ENCODE data around the gene VASN. TPM values are rescaled to one million over a fixed set of nuclear protein-coding genes. Genes with fewer than 3 reads are reported as not detected.

Gene VASN
- total RNA-seq, 5 donors from 2014 or later (not counting 1 experiment from before 2014, with no cell fraction given), result 0.38 to 0.89 (median 0.56) TPM

GRCh38 chr16:4369007-4369733 lies 2.5 kb upstream of the VASN start:
- Mint-ChIP-seq H3K27me3 (no peaks in the 10 kb centered on the region), H3K27ac (peak overlapping the region in 1 of 2 donors; percentile 34), H3K9me3 (no peaks in the 10 kb centered on the region), H3K4me3 (no peak overlapping the region), H3K36me3 (peaks cover 6% of the 10 kb centered on the region), H3K4me1 (peaks cover 12 to 21% (median 15%) of the 10 kb centered on the region in 3 donors)
- no peaks in the 10 kb centered on the region for H3K27me3 ChIP-seq (replicated peaks in 1 of 2; ENCODE audit: control insufficient read depth in 2 of 2, extremely low read depth in 1 of 2, insufficient read depth in 2 of 2, low read length in 1 of 2)
- ChIA-PET POLR2A (no interaction called here), CTCF (interaction anchor here in 1 of 2 donors (0.5 to 0.7 kb wide), 2 partner anchors 11 to 29 kb away, joined by 3 to 5 read pairs; no protein-coding TSS in a partner anchor)
- H3K4me3 ChIP-seq (ENCODE audit: control insufficient read depth in 1 of 2, extremely low read depth in 1 of 2, low read length in 1 of 2), result no peak overlapping the region
- H3K36me3 ChIP-seq (ENCODE audit: control insufficient read depth in 2 of 2, extremely low read depth in 1 of 2, insufficient read depth in 1 of 2, low read length in 1 of 2), result peaks cover 0 to 37% of the 10 kb centered on the region in 2 donors
- ATAC-seq (replicated peaks in 1 of 4) (no peak), DNase-seq (no peak)
- no peak overlapping the region for H3K27ac ChIP-seq (ENCODE audit: low read length)
- no peaks in the 10 kb centered on the region for H3K9me3 ChIP-seq
- H3K4me1 ChIP-seq (ENCODE audit: control insufficient read depth in 1 of 2, extremely low read depth in 1 of 2, insufficient read depth in 2 of 2, low read length in 2 of 2), result peaks cover 4 to 40% of the 10 kb centered on the region in 2 experiments
- WGBS (ENCODE audit: insufficient coverage), result 88% methylated on average over 12 of the region's 13 CpGs

DNA sequence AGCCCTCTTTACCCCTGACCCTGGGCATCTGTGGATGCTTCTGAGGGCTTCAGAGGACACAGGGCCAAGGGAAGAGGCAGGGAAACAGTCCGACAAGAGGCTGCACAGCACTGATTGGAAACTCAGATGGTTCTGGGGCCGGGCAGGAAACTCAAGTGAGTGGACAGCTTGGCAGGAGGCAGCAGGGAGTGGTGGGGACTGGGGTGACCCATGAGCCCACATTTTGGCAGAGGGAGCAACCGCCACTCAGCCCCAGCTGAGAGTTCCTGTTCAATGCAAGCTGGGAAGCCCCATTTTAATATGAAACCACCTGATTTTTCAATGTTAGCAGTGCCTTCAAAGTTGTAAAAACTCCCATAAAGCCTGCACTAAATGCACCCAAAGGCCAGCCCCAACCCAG lies 1.5 kb upstream of the VASN start:
- Histone ChIP-seq H3K27ac (ENCODE audit: low read length) (no peak overlapping the region), H3K4me1 (ENCODE audit: control insufficient read depth in 1 of 2, extremely low read depth in 1 of 2, insufficient read depth in 2 of 2, low read length in 2 of 2) (peaks cover 4 to 46% of the 10 kb centered on the region in 2 experiments), H3K36me3 (ENCODE audit: control insufficient read depth in 2 of 2, extremely low read depth in 1 of 2, insufficient read depth in 1 of 2, low read length in 1 of 2) (peaks cover 0 to 30% of the 10 kb centered on the region in 2 donors), H3K4me3 (ENCODE audit: control insufficient read depth in 1 of 2, extremely low read depth in 1 of 2, low read length in 1 of 2) (no peak overlapping the region), H3K9me3 (no peaks in the 10 kb centered on the region), H3K27me3 (replicated peaks in 1 of 2; ENCODE audit: control insufficient read depth in 2 of 2, extremely low read depth in 1 of 2, insufficient read depth in 2 of 2, low read length in 1 of 2) (no peaks in the 10 kb centered on the region)
- ChIA-PET POLR2A (no interaction called here), CTCF (no interaction called here)
- peaks cover 18 to 24% (median 18%) of the 10 kb centered on the region in 3 donors for H3K4me1 Mint-ChIP-seq
- DNase-seq, result no peak
- H3K36me3 Mint-ChIP-seq, result peaks cover 6% of the 10 kb centered on the region
- H3K27ac Mint-ChIP-seq, result peak overlapping the region in 1 of 2 donors; percentile 36
- no peak for ATAC-seq (replicated peaks in 1 of 4)
- 93% methylated on average over 3 of the region's 3 CpGs for WGBS (ENCODE audit: insufficient coverage)
- no peak overlapping the region for H3K4me3 Mint-ChIP-seq
- H3K27me3 Mint-ChIP-seq, result no peaks in the 10 kb centered on the region
- no peaks in the 10 kb centered on the region for H3K9me3 Mint-ChIP-seq

DNA sequence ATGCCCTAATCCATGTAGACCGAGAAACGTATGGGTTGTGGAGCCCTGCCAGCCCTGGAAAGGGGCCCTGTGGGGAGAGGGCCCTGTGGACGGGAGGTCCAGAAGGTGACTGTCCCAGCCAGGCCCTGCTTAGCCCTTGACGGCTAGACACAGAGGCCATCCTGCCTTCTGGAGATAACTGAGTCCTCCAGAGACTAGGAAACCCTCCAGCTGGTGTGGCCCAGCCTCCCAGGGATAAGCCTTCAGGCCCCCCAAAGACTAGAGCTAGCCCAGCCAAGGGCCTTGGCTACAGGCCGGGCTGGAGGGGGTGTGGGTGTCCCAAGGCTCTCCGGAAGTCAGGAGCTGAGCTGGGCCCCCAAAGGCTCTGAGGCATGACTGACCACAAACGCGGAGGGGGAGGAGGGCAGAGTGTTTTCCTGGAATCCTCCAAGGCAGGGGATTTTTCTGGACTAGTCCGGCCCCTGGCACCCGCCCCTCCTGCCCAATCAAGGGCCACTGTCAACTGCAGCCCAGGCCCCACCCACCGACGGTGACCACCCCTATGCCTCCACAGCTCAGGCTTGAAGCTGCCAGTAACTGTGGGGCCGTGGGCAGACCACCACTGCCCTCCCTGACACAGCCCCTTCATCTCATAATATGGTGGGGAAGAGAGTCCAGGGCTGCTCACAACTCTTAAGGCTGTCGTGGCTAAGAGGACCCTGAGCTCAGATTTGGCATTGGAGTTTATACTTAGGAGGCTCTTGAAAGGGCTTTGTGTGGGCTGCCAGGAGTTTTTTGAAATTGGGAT lies 885 bp upstream of the VASN start:
- no peaks in the 10 kb centered on the region for H3K27me3 ChIP-seq (replicated peaks in 1 of 2; ENCODE audit: control insufficient read depth in 2 of 2, extremely low read depth in 1 of 2, insufficient read depth in 2 of 2, low read length in 1 of 2)
- Mint-ChIP-seq H3K9me3 (no peaks in the 10 kb centered on the region), H3K27ac (peak overlapping the region in 1 of 2 donors; percentile 27), H3K27me3 (no peaks in the 10 kb centered on the region), H3K4me1 (peaks cover 20 to 29% (median 23%) of the 10 kb centered on the region in 3 donors), H3K36me3 (peaks cover 6% of the 10 kb centered on the region), H3K4me3 (peak overlapping the region; percentile 41 to 71 (median 43))
- ChIA-PET CTCF (interaction anchor here in 1 of 2 donors (0.6 kb wide), 1 partner anchor 178 kb away, joined by 6 read pairs; no protein-coding TSS in a partner anchor), POLR2A (interaction anchor here in 1 of 2 donors (1.0 kb wide), 1 partner anchor 40 kb away, joined by 3 read pairs; no protein-coding TSS in a partner anchor)
- H3K4me1 ChIP-seq (ENCODE audit: control insufficient read depth in 1 of 2, extremely low read depth in 1 of 2, insufficient read depth in 2 of 2, low read length in 2 of 2), result peaks cover 4 to 45% of the 10 kb centered on the region in 2 experiments
- H3K4me3 ChIP-seq (ENCODE audit: control insufficient read depth in 1 of 2, extremely low read depth in 1 of 2, low read length in 1 of 2), result no peak overlapping the region
- WGBS (ENCODE audit: insufficient coverage), result 96% methylated on average over 8 of the region's 14 CpGs
- no peaks in the 10 kb centered on the region for H3K9me3 ChIP-seq
- no peak for DNase-seq
- H3K36me3 ChIP-seq (ENCODE audit: control insufficient read depth in 2 of 2, extremely low read depth in 1 of 2, insufficient read depth in 1 of 2, low read length in 1 of 2), result peaks cover 0 to 25% of the 10 kb centered on the region in 2 donors
- no peak for ATAC-seq (replicated peaks in 1 of 4)
- H3K27ac ChIP-seq (ENCODE audit: low read length), result peak overlapping the region; percentile 15

DNA sequence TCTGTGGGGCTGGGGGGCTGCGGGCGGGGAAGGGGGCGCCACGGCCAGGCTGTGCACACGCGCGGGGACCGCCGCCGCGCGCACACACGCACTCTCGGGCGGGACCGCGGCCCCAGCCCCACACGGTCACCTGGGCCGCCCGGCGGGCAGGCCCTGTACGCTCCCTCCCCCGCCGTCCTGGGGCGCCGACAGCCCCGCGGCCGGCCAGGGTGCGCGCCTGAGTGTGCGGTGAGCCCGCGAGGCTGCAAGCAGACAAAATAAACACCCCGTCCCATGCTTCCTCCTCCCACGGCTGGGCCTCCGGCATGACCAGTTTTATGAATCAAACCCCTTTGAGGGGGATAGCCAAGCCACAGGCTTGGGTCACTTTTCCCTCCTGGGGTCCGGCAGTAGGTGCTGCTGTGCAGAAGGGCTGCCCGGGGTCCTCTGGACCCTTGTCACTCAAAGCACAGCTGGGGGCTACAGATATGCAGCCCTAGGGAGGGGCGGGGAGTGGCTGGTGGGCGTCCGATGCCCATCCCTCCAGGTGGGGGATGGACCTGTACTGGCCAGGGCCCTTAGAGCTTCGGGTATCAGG lies 441 bp downstream of the VASN start:
- peak overlapping the region; percentile 34 to 64 for H3K4me3 ChIP-seq (ENCODE audit: control insufficient read depth in 1 of 2, extremely low read depth in 1 of 2, low read length in 1 of 2)
- ATAC-seq (replicated peaks in 1 of 4) (peak; percentile 28 to 73 (median 68)), DNase-seq (peak in 21 of 35 experiments; percentile 16 to 57 (median 32))
- peaks cover 4 to 51% of the 10 kb centered on the region in 2 experiments for H3K4me1 ChIP-seq (ENCODE audit: control insufficient read depth in 1 of 2, extremely low read depth in 1 of 2, insufficient read depth in 2 of 2, low read length in 2 of 2)
- peak overlapping the region; percentile 67 to 79 for H3K27ac Mint-ChIP-seq
- peak overlapping the region; percentile 14 for H3K27ac ChIP-seq (ENCODE audit: low read length)
- WGBS (ENCODE audit: insufficient coverage), result 14% methylated on average over 29 of the region's 43 CpGs
- peaks cover 6% of the 10 kb centered on the region for H3K36me3 Mint-ChIP-seq
- H3K4me3 Mint-ChIP-seq, result peak overlapping the region; percentile 71 to 80 (median 78)
- H3K27me3 ChIP-seq (replicated peaks in 1 of 2; ENCODE audit: control insufficient read depth in 2 of 2, extremely low read depth in 1 of 2, insufficient read depth in 2 of 2, low read length in 1 of 2), result no peaks in the 10 kb centered on the region
- H3K36me3 ChIP-seq (ENCODE audit: control insufficient read depth in 2 of 2, extremely low read depth in 1 of 2, insufficient read depth in 1 of 2, low read length in 1 of 2), result peaks cover 0 to 22% of the 10 kb centered on the region in 2 donors
- H3K9me3 ChIP-seq, result no peaks in the 10 kb centered on the region
- ChIA-PET POLR2A (no interaction called here), CTCF (no interaction called here)
- H3K9me3 Mint-ChIP-seq, result no peaks in the 10 kb centered on the region
- H3K27me3 Mint-ChIP-seq, result no peaks in the 10 kb centered on the region
- H3K4me1 Mint-ChIP-seq, result peaks cover 20 to 32% (median 24%) of the 10 kb centered on the region in 3 donors

- CTCF ChIA-PET, result no interaction called here
- Mint-ChIP-seq H3K27me3 (no peaks in the 10 kb centered on the region), H3K27ac (peak overlapping the region in 1 of 2 donors; percentile 6), H3K36me3 (peaks cover 1% of the 10 kb centered on the region), H3K9me3 (no peaks in the 10 kb centered on the region), H3K4me3 (peak overlapping the region; percentile 71 to 80 (median 78)), H3K4me1 (peaks cover 21 to 27% (median 24%) of the 10 kb centered on the region in 3 donors)
- Histone ChIP-seq H3K27ac (ENCODE audit: low read length) (peak overlapping the region; percentile 14), H3K4me1 (ENCODE audit: control insufficient read depth in 1 of 2, extremely low read depth in 1 of 2, insufficient read depth in 2 of 2, low read length in 2 of 2) (peaks cover 4 to 52% of the 10 kb centered on the region in 2 experiments), H3K9me3 (no peaks in the 10 kb centered on the region), H3K4me3 (ENCODE audit: control insufficient read depth in 1 of 2, extremely low read depth in 1 of 2, low read length in 1 of 2) (peak overlapping the region; percentile 34 to 64), H3K27me3 (replicated peaks in 1 of 2; ENCODE audit: control insufficient read depth in 2 of 2, extremely low read depth in 1 of 2, insufficient read depth in 2 of 2, low read length in 1 of 2) (no peaks in the 10 kb centered on the region), H3K36me3 (ENCODE audit: control insufficient read depth in 2 of 2, extremely low read depth in 1 of 2, insufficient read depth in 1 of 2, low read length in 1 of 2) (peaks cover 0 to 18% of the 10 kb centered on the region in 2 donors)
- ATAC-seq (replicated peaks in 1 of 4), result no peak
- no peak for DNase-seq
- POLR2A ChIA-PET, result interaction anchor here in 1 of 2 donors (0.6 kb wide), 1 partner anchor 203 kb away, joined by 3 read pairs; no protein-coding TSS in a partner anchor
- WGBS (ENCODE audit: insufficient coverage), result 90% methylated on average over 2 of the region's 10 CpGs
Observed at GRCh38 chr16:4372578-4373355, 1.1 kb downstream of the VASN start.
